Fibroblast of the aortic adventitia (primary cell): ENCODE data around the gene FAM187B. TPM values are rescaled to one million over a fixed set of nuclear protein-coding genes. Genes with fewer than 3 reads are reported as not detected.

Experiments
- DNase-seq: peaks from one replicate; pipeline ENCODE4 v3.0.0-alpha.2; 2010; ENCODE audit warnings: low read depth
- H3K4me3 ChIP-seq: 2 replicates; pipeline ENCODE4 v1.5.1; 2011; ENCODE audit warnings: low read depth, mild to moderate bottlenecking, control low read depth, low read length, moderate library complexity
- CTCF ChIP-seq: IDR thresholded peaks from 2 replicates; pipeline ENCODE4 v1.5.1; 2011; ENCODE audit warnings: mild to moderate bottlenecking, low read length, control low read depth, inconsistent platforms; ENCODE audit not compliant: insufficient read depth
- total RNA-seq: library from RNA; depleted of rRNA; stranded (reverse); fragments of >200 nt; gene quantifications from 2 replicates; pipeline ENCODE4 v1.2.3, GENCODE V29; 2012; ENCODE audit warnings: low replicate concordance

Gene FAM187B
- total RNA-seq, 1 donor: not detected

GRCh38 chr19:35181387-35181786 is 47.2 kb downstream of the FAM187B start:
- TF ChIP-seq CTCF: no peak
- no peak overlapping the region for H3K4me3 ChIP-seq
- DNase-seq: no peak

- no peak for DNase-seq
- no peak overlapping the region for H3K4me3 ChIP-seq
- TF ChIP-seq CTCF: no peak
Observed at GRCh38 chr19:35179830-35180229, 48.7 kb downstream of the FAM187B start.

GRCh38 chr19:35178701-35179100 is 49.8 kb downstream of the FAM187B start:
- peak; percentile 47 for DNase-seq
- no peak for TF ChIP-seq CTCF
- no peak overlapping the region for H3K4me3 ChIP-seq

- DNase-seq: no peak
- no peak for TF ChIP-seq CTCF
Observed at GRCh38 chr19:35177377-35178274, 50.9 kb downstream of the FAM187B start.

GRCh38 chr19:35176181-35176570 is 52.4 kb downstream of the FAM187B start:
- no peak for TF ChIP-seq CTCF
- H3K4me3 ChIP-seq: no peak overlapping the region
- no peak for DNase-seq

More at GRCh38 chr19:35177377-35178274, 50.9 kb downstream of the FAM187B start:
- no peak overlapping the region for H3K4me3 ChIP-seq

Other genes with a start within 250 kb of the FAM187B start
- 25.1 and 27.0 TPM in 2 replicates for gene GRAMD1A, start 228.4 kb downstream of the FAM187B start, total RNA-seq
- gene SCN1B, start 198.3 kb downstream of the FAM187B start, total RNA-seq: 7.0 and 12.1 TPM in 2 replicates
- gene HPN, start 187.0 kb downstream of the FAM187B start, total RNA-seq: 0.98 TPM in 1 of 2 replicates, not detected in the other
- gene FXYD3, start 112.9 kb downstream of the FAM187B start, total RNA-seq: 1.3 TPM in 1 of 2 replicates, not detected in the other
- gene LGI4, start 93.7 kb downstream of the FAM187B start, total RNA-seq: 0.09 and 3.7 TPM in 2 replicates
- gene FXYD1, start 89.9 kb downstream of the FAM187B start, total RNA-seq: 2.5 and 6.5 TPM in 2 replicates
- not detected in 2 replicates for gene FXYD7, start 85.5 kb downstream of the FAM187B start, total RNA-seq
- 11.5 and 59.8 TPM in 2 replicates for gene FXYD5, start 74.0 kb downstream of the FAM187B start, total RNA-seq
- 0.54 TPM in 1 of 2 replicates, not detected in the other for gene LSR, start 20.3 kb upstream of the FAM187B start, total RNA-seq
- gene USF2, start 40.2 kb upstream of the FAM187B start, total RNA-seq: 51.6 and 72.9 TPM in 2 replicates
- not detected in 2 replicates for gene HAMP, start 53.8 kb upstream of the FAM187B start, total RNA-seq
- gene MAG, start 63.4 kb upstream of the FAM187B start, total RNA-seq: not detected in 2 replicates
- not detected in 2 replicates for gene CD22, start 100.4 kb upstream of the FAM187B start, total RNA-seq
- not detected in 2 replicates for gene FFAR1, start 119.2 kb upstream of the FAM187B start, total RNA-seq
- not detected in 2 replicates for gene FFAR3, start 129.7 kb upstream of the FAM187B start, total RNA-seq
- not detected in 2 replicates for gene GPR42, start 142.3 kb upstream of the FAM187B start, total RNA-seq
- not detected in 2 replicates for gene FFAR2, start 219.5 kb upstream of the FAM187B start, total RNA-seq